HEK293 (cell line): Measurements from ENCODE around the gene PDZD2.
A peak's percentile ranks its signal among the peaks of the same experiment; 100 is the strongest.

Experiments used
- CTCF ChIA-PET: fragments of 350-600 bp; formaldehyde crosslinking; extraction: SDS; loops from one replicate; lab custom pipeline; 2021; ENCODE audit warnings: antibody characterized with exemption; lab: Yijun Ruan, JAX
- POLR2A ChIA-PET: fragments of 300-600 bp; formaldehyde crosslinking; extraction: SDS; loops from one replicate; lab custom pipeline; 2020; ENCODE audit warnings: antibody characterized with exemption, inconsistent platforms; lab: Yijun Ruan, JAX
- H3K27ac ChIP-seq: fragments of 200-500 bp; sonication (Bioruptor generic); 2 replicates; pipeline ENCODE4 v1.5.1; 2014; ENCODE audit warnings: low read depth, low read length, control low read depth, inconsistent platforms; ENCODE audit errors: extremely low read depth
- H3K36me3 ChIP-seq, 2 experiments: fragments of 200-500 bp in 1 of 2; sonication (Bioruptor generic) in 1 of 2; 1 replicate in 1 of 2; 2 replicates in 1 of 2; pipeline ENCODE4 v1.5.1; 2014 to 2017; ENCODE audit warnings: inconsistent platforms in 2 of 2, low read length in 2 of 2; ENCODE audit not compliant: control insufficient read depth in 2 of 2, insufficient read depth in 1 of 2
- H3K4me1 ChIP-seq: fragments of 200-500 bp; sonication (Bioruptor generic); 2 replicates; pipeline ENCODE4 v1.5.1; 2014; ENCODE audit warnings: mild to moderate bottlenecking, low read length, inconsistent platforms; ENCODE audit not compliant: control insufficient read depth, insufficient read depth
- H3K4me3 ChIP-seq: 2 replicates; pipeline ENCODE4 v1.5.1; 2011; ENCODE audit warnings: low read depth, mild to moderate bottlenecking, control low read depth, low read length, moderate library complexity
- H3K9me3 ChIP-seq: fragments of 200-500 bp; sonication (Bioruptor generic); 2 replicates; pipeline ENCODE4 v1.5.1; 2014; ENCODE audit warnings: low read depth, low read length, inconsistent platforms; ENCODE audit not compliant: control insufficient read depth, insufficient read depth
- CTCF ChIP-seq: fragments of 450-650 bp; formaldehyde crosslinking; IDR thresholded peaks from 2 replicates; pipeline ENCODE4 v1.5.1; 2016; ENCODE audit warnings: missing biosample characterization, missing genetic modification characterization
- GFI1B ChIP-seq: fragments of 450-650 bp; formaldehyde crosslinking; IDR thresholded peaks from 2 replicates; pipeline ENCODE4 v1.5.1; 2016; ENCODE audit warnings: missing biosample characterization, missing genetic modification characterization
- GLI4 ChIP-seq: fragments of 450-650 bp; formaldehyde crosslinking; IDR thresholded peaks from 2 replicates; pipeline ENCODE4 v1.5.1; 2016; ENCODE audit warnings: missing biosample characterization, missing genetic modification characterization
- GLIS2 ChIP-seq: fragments of 450-650 bp; formaldehyde crosslinking; IDR thresholded peaks from 2 replicates; pipeline ENCODE4 v1.5.1; 2016; ENCODE audit warnings: missing biosample characterization, missing genetic modification characterization
- HIC1 ChIP-seq: fragments of 450-650 bp; formaldehyde crosslinking; IDR thresholded peaks from 2 replicates; pipeline ENCODE4 v1.5.1; 2016; ENCODE audit warnings: missing biosample characterization, missing genetic modification characterization
- OSR2 ChIP-seq: fragments of 450-650 bp; formaldehyde crosslinking; IDR thresholded peaks from 2 replicates; pipeline ENCODE4 v1.5.1; 2016; ENCODE audit warnings: missing biosample characterization, missing genetic modification characterization
- OVOL3 ChIP-seq: fragments of 450-650 bp; formaldehyde crosslinking; IDR thresholded peaks from 2 replicates; pipeline ENCODE4 v1.5.1; 2016; ENCODE audit warnings: missing biosample characterization, missing genetic modification characterization
- PATZ1 ChIP-seq: fragments of 450-650 bp; formaldehyde crosslinking; IDR thresholded peaks from 2 replicates; pipeline ENCODE4 v1.5.1; 2016; ENCODE audit warnings: missing biosample characterization, missing genetic modification characterization
- PRDM1 ChIP-seq: fragments of 450-650 bp; formaldehyde crosslinking; IDR thresholded peaks from 2 replicates; pipeline ENCODE4; 2016; ENCODE audit warnings: missing biosample characterization, missing genetic modification characterization
- REPIN1 ChIP-seq: fragments of 450-650 bp; formaldehyde crosslinking; IDR thresholded peaks from 2 replicates; pipeline ENCODE4 v1.5.1; 2017; ENCODE audit warnings: missing biosample characterization, missing genetic modification characterization, low read depth
- ZBTB20 ChIP-seq: fragments of 450-650 bp; formaldehyde crosslinking; IDR thresholded peaks from 2 replicates; pipeline ENCODE4 v1.5.1; 2016; ENCODE audit warnings: missing biosample characterization, missing genetic modification characterization
- ZBTB44 ChIP-seq: fragments of 450-650 bp; IDR thresholded peaks from 2 replicates; pipeline ENCODE4 v1.5.1; 2018; ENCODE audit warnings: missing biosample characterization, mild to moderate bottlenecking, missing genetic modification characterization
- ZNF133 ChIP-seq: fragments of 450-650 bp; formaldehyde crosslinking; IDR thresholded peaks from 2 replicates; pipeline ENCODE4 v1.5.1; 2016; ENCODE audit warnings: missing biosample characterization, missing genetic modification characterization
- ZNF2 ChIP-seq: fragments of 450-650 bp; formaldehyde crosslinking; IDR thresholded peaks from 2 replicates; pipeline ENCODE4 v1.5.1; 2016; ENCODE audit warnings: missing biosample characterization, missing genetic modification characterization
- ZNF214 ChIP-seq: fragments of 450-650 bp; formaldehyde crosslinking; IDR thresholded peaks from 2 replicates; pipeline ENCODE4 v1.5.1; 2017; ENCODE audit warnings: missing biosample characterization, mild to moderate bottlenecking, missing genetic modification characterization, borderline replicate concordance
- ZNF23 ChIP-seq: fragments of 450-650 bp; formaldehyde crosslinking; IDR thresholded peaks from 2 replicates; pipeline ENCODE4 v1.5.1; 2016; ENCODE audit warnings: missing biosample characterization, missing genetic modification characterization, borderline replicate concordance
- ZNF366 ChIP-seq: fragments of 450-650 bp; formaldehyde crosslinking; conservative IDR thresholded peaks from 2 replicates; pipeline ENCODE4 v1.5.1; 2016; ENCODE audit warnings: missing biosample characterization, missing genetic modification characterization
- ZNF544 ChIP-seq: fragments of 450-650 bp; formaldehyde crosslinking; IDR thresholded peaks from 2 replicates; pipeline ENCODE4 v1.5.0; 2017; ENCODE audit warnings: missing biosample characterization, missing genetic modification characterization
- ZNF571 ChIP-seq: fragments of 450-650 bp; formaldehyde crosslinking; IDR thresholded peaks from 2 replicates; pipeline ENCODE4 v1.5.0; 2017; ENCODE audit warnings: missing biosample characterization, missing genetic modification characterization
- ZNF596 ChIP-seq: fragments of 450-650 bp; IDR thresholded peaks from 2 replicates; pipeline ENCODE4 v1.5.0; 2018; ENCODE audit warnings: missing biosample characterization, mild to moderate bottlenecking, missing genetic modification characterization, moderate library complexity
- ZNF645 ChIP-seq: fragments of 450-650 bp; formaldehyde crosslinking; IDR thresholded peaks from 2 replicates; pipeline ENCODE4; 2016; ENCODE audit warnings: missing biosample characterization, missing genetic modification characterization
- ZNF654 ChIP-seq: fragments of 450-650 bp; formaldehyde crosslinking; IDR thresholded peaks from 2 replicates; pipeline ENCODE4 v1.5.1; 2016; ENCODE audit warnings: low read depth, missing biosample characterization, missing genetic modification characterization
- ZNF658 ChIP-seq: fragments of 450-650 bp; formaldehyde crosslinking; IDR thresholded peaks from 2 replicates; pipeline ENCODE4; 2016; ENCODE audit warnings: missing biosample characterization, missing genetic modification characterization
- ZNF707 ChIP-seq: fragments of 450-650 bp; formaldehyde crosslinking; IDR thresholded peaks from 2 replicates; pipeline ENCODE4 v1.5.1; 2016; ENCODE audit warnings: missing biosample characterization, missing genetic modification characterization
- ZNF777 ChIP-seq: fragments of 450-650 bp; formaldehyde crosslinking; IDR thresholded peaks from 2 replicates; pipeline ENCODE4 v1.5.1; 2017; ENCODE audit warnings: missing biosample characterization, missing genetic modification characterization, borderline replicate concordance
- ZSCAN23 ChIP-seq: fragments of 450-650 bp; formaldehyde crosslinking; IDR thresholded peaks from 2 replicates; pipeline ENCODE4 v1.5.1; 2016; ENCODE audit warnings: missing biosample characterization, missing genetic modification characterization

Gene PDZD2

GRCh38 chr5:32074401-32074800, 435.5 kb downstream of the PDZD2 start:
- CTCF ChIA-PET, result interaction anchor here (0.8 to 6.6 kb wide), 5 partner anchors 10 to 266 kb away, joined by 4 to 119 read pairs (median 4); no protein-coding TSS in a partner anchor
- TF ChIP-seq ZSCAN23 (tag by site-specific recombination), result no peak
- TF ChIP-seq ZNF571 (tag by site-specific recombination), result no peak
- TF ChIP-seq ZNF658 (tag by site-specific recombination), result no peak
- TF ChIP-seq REPIN1 (tag by site-specific recombination), result no peak
- TF ChIP-seq GLI4 (tag by site-specific recombination), result no peak
- TF ChIP-seq CTCF, result no peak
- no peak for TF ChIP-seq ZNF645 (tag by site-specific recombination)
- TF ChIP-seq PATZ1 (tag by site-specific recombination), result no peak
- no peak for TF ChIP-seq ZNF596
- no peak for TF ChIP-seq ZNF777 (tag by site-specific recombination)
- no peak for TF ChIP-seq OSR2 (tag by site-specific recombination)
- TF ChIP-seq, all 188 proteins: peak for 0
- H3K4me1 ChIP-seq, result no peaks in the 10 kb centered on the region
- POLR2A ChIA-PET, result no interaction called here
- no peak overlapping the region for H3K4me3 ChIP-seq
- no peak overlapping the region for H3K27ac ChIP-seq
- no peaks in the 10 kb centered on the region for H3K9me3 ChIP-seq
- no peaks in the 10 kb centered on the region for H3K36me3 ChIP-seq

- Histone ChIP-seq H3K36me3 (no peaks in the 10 kb centered on the region; a peak in 1 of 3 replicates), H3K4me1 (no peaks in the 10 kb centered on the region), H3K27ac (no peak overlapping the region), H3K4me3 (no peak overlapping the region), H3K9me3 (no peaks in the 10 kb centered on the region)
- ChIA-PET POLR2A (no interaction called here), CTCF (interaction anchor here (0.6 to 6.6 kb wide), 55 partner anchors 9 to 1341 kb away, joined by 3 to 119 read pairs (median 4); no protein-coding TSS in a partner anchor)
- TF ChIP-seq ZNF544 (tag by site-specific recombination) (no peak), ZBTB44 (tag by site-specific recombination) (no peak), HIC1 (tag by site-specific recombination) (no peak), ZNF707 (no peak), ZNF2 (tag by site-specific recombination) (peak; percentile 88; the same call in 1 of the 2 replicates), ZNF214 (no peak), ZNF133 (no peak), ZNF654 (peak; percentile 87), ZNF366 (no peak), GFI1B (no peak), GLIS2 (no peak), ZNF23 (tag by site-specific recombination) (no peak), ZBTB20 (tag by site-specific recombination) (no peak), PRDM1 (peak; percentile 85), OVOL3 (tag by site-specific recombination) (no peak)
Measured at GRCh38 chr5:32076699-32077695, 438.1 kb downstream of the PDZD2 start.
